PC-3 (cell line): ENCODE measurements around the gene UMODL1. TPM values are rescaled to one million over a fixed set of nuclear protein-coding genes. Genes with fewer than 3 reads are reported as not detected.
A peak's percentile ranks its signal among the peaks of the same experiment; 100 is the strongest.

Source experiments
- ATAC-seq: fragments of 200-7000 bp; cut with Tn5 transposase; 2 replicates; pipeline ENCODE4 v1.9.1; 2020; ENCODE audit warnings: mild to moderate bottlenecking, moderate library complexity
- BruUV-seq: library from RNA; stranded (reverse); fragments of 400-500 nt; replicated peaks from 2 replicates; lab custom pipeline; 2021; lab: Mats Ljungman, UMichigan
- CTCF ChIA-PET: fragments of 300-600 bp; sonication (Branson Sonifier 250); formaldehyde crosslinking; loops from one replicate; lab custom pipeline; 2022; ENCODE audit warnings: antibody characterized with exemption; lab: Charles Lee
- POLR2A ChIA-PET: fragments of 300-600 bp; sonication (Branson Sonifier 250); formaldehyde crosslinking; loops from one replicate; lab custom pipeline; 2022; ENCODE audit warnings: antibody characterized with exemption; ENCODE audit not compliant: unreplicated experiment; lab: Charles Lee
- DNase-seq: peaks from one replicate; pipeline ENCODE4 v3.0.0-alpha.2; 2015
- H2AFZ ChIP-seq: fragments of 300-600 bp; sonication (generic); 2 replicates; pipeline ENCODE4 v1.6.0; 2016; ENCODE audit warnings: antibody characterized with exemption, low read length
- H3F3A ChIP-seq: fragments of 300-600 bp; sonication (generic); one replicate; pipeline ENCODE4 v1.6.0; 2017; ENCODE audit warnings: antibody characterized with exemption, low read length, control low read depth, mild to moderate bottlenecking; ENCODE audit not compliant: unreplicated experiment
- H3K27ac ChIP-seq: fragments of 300-600 bp; sonication (generic); 2 replicates; pipeline ENCODE4 v1.5.1; 2016; ENCODE audit warnings: mild to moderate bottlenecking, low read length
- H3K27me3 ChIP-seq: fragments of 300-600 bp; sonication (generic); 2 replicates; pipeline ENCODE4 v1.6.1; 2016; ENCODE audit warnings: low read length, mixed read lengths
- H3K36me3 ChIP-seq: fragments of 300-600 bp; sonication (generic); 2 replicates; pipeline ENCODE4 v1.6.1; 2016; ENCODE audit warnings: low read depth, mixed run types, low read length, mixed read lengths
- H3K4me1 ChIP-seq: fragments of 300-600 bp; sonication (generic); 2 replicates; pipeline ENCODE4 v1.5.1; 2016; ENCODE audit warnings: low read length; ENCODE audit not compliant: insufficient read depth
- H3K4me2 ChIP-seq: fragments of 300-600 bp; sonication (generic); 2 replicates; pipeline ENCODE4 v1.6.0; 2016; ENCODE audit warnings: low read length
- H3K4me3 ChIP-seq: fragments of 300-600 bp; sonication (generic); 2 replicates; pipeline ENCODE4 v1.5.1; 2016; ENCODE audit warnings: mild to moderate bottlenecking, low read length, mixed read lengths
- H3K79me2 ChIP-seq: fragments of 300-600 bp; sonication (generic); 2 replicates; pipeline ENCODE4 v1.6.1; 2017; ENCODE audit warnings: low read length, mixed read lengths
- H3K9ac ChIP-seq: fragments of 300-600 bp; sonication (generic); 2 replicates; pipeline ENCODE4 v1.6.0; 2016; ENCODE audit warnings: mild to moderate bottlenecking, low read length
- H3K9me2 ChIP-seq: fragments of 300-600 bp; sonication (generic); replicated peaks from 2 replicates; pipeline ENCODE4 v1.6.1; 2016; ENCODE audit warnings: mixed run types, low read length, mixed read lengths
- H3K9me3 ChIP-seq: fragments of 300-600 bp; sonication (generic); 2 replicates; pipeline ENCODE4 v1.6.1; 2016; ENCODE audit warnings: low read length, mixed read lengths
- H4K20me1 ChIP-seq: fragments of 300-600 bp; sonication (generic); 2 replicates; pipeline ENCODE4 v1.6.1; 2016; ENCODE audit warnings: low read length, mixed read lengths
- EZH2 ChIP-seq: fragments of 300-600 bp; sonication (generic); IDR thresholded peaks from one replicate; pipeline ENCODE4 v1.6.1; 2017; ENCODE audit warnings: antibody characterized with exemption, mild to moderate bottlenecking, low read length; ENCODE audit not compliant: unreplicated experiment
- EZH2phosphoT487 ChIP-seq: fragments of 300-600 bp; sonication (generic); IDR thresholded peaks from 2 replicates; pipeline ENCODE4 v1.6.1; 2018; ENCODE audit warnings: mild to moderate bottlenecking, antibody characterized with exemption, low read length, borderline replicate concordance
- intact Hi-C: fragments of 100-400 bp; cut with micrococcal nuclease; formaldehyde crosslinking; loops from 2 replicates; pipeline ENCODE4 v1.9.0; 2023
- total RNA-seq: library from RNA; depleted of rRNA; stranded (reverse); fragments of >200 nt; gene quantifications from 2 replicates; pipeline ENCODE4 v1.2.3, GENCODE V29; 2014
- TF ChIP-seq, protein P1 (sequence below): fragments of 300-600 bp; sonication (generic); conservative IDR thresholded peaks from 2 replicates; pipeline ENCODE4 v1.5.1; 2017; ENCODE audit warnings: antibody characterized with exemption, low read depth, mild to moderate bottlenecking, low read length

The UMODL1 gene
- total RNA-seq, 1 experiment from 2014 or later = not detected

DNA sequence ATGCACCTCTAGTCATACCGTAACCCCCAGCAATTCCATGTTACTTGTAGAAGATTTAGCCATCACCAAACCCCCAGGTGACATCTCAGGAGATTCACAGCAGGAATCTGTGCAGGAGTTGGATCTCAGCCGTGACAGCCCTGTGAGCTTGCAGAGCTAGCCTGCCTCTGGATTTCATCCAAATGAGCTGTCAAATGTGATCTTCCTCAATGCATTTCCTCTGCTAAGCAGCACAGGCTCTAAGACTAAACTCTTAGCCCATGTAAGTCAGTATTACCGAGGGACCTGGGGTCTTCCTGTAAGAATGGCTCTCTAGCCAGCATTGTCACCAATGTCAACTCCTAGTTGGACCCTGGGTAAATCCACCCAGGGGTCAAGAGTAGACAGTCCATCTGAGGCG lies 41.7 kb downstream of the UMODL1 start:
- peaks cover 23% of the 10 kb centered on the region for H3K4me1 ChIP-seq
- H3K4me3 ChIP-seq = no peak overlapping the region
- TF ChIP-seq, protein P1, sequence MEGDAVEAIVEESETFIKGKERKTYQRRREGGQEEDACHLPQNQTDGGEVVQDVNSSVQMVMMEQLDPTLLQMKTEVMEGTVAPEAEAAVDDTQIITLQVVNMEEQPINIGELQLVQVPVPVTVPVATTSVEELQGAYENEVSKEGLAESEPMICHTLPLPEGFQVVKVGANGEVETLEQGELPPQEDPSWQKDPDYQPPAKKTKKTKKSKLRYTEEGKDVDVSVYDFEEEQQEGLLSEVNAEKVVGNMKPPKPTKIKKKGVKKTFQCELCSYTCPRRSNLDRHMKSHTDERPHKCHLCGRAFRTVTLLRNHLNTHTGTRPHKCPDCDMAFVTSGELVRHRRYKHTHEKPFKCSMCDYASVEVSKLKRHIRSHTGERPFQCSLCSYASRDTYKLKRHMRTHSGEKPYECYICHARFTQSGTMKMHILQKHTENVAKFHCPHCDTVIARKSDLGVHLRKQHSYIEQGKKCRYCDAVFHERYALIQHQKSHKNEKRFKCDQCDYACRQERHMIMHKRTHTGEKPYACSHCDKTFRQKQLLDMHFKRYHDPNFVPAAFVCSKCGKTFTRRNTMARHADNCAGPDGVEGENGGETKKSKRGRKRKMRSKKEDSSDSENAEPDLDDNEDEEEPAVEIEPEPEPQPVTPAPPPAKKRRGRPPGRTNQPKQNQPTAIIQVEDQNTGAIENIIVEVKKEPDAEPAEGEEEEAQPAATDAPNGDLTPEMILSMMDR = no peak
- TF ChIP-seq EZH2phosphoT487 (no peak), EZH2 (no peak)
- no peaks in the 10 kb centered on the region for H3K9me2 ChIP-seq
- no peaks in the 10 kb centered on the region for H3K27me3 ChIP-seq
- BruUV-seq = no TSS peak
- H3K27ac ChIP-seq = no peak overlapping the region
- H4K20me1 ChIP-seq = no peaks in the 10 kb centered on the region
- no peaks in the 10 kb centered on the region for H3K9me3 ChIP-seq
- no peak overlapping the region for H2AFZ ChIP-seq
- no peak overlapping the region for H3K9ac ChIP-seq
- no peaks in the 10 kb centered on the region for H3K79me2 ChIP-seq
- intact Hi-C loops = no loop called here
- no peaks in the 10 kb centered on the region for H3K36me3 ChIP-seq
- DNase-seq = peak; percentile 53
- H3F3A ChIP-seq = no peaks in the 10 kb centered on the region
- POLR2A ChIA-PET = interaction anchor here (0.5 kb wide), 1 partner anchor 327 kb away, joined by 3 read pairs; no protein-coding TSS in a partner anchor
- no peak for ATAC-seq
- CTCF ChIA-PET = interaction anchor here (0.5 kb wide), 1 partner anchor 250 kb away, joined by 3 read pairs; no protein-coding TSS in a partner anchor
- no peak overlapping the region for H3K4me2 ChIP-seq

DNA sequence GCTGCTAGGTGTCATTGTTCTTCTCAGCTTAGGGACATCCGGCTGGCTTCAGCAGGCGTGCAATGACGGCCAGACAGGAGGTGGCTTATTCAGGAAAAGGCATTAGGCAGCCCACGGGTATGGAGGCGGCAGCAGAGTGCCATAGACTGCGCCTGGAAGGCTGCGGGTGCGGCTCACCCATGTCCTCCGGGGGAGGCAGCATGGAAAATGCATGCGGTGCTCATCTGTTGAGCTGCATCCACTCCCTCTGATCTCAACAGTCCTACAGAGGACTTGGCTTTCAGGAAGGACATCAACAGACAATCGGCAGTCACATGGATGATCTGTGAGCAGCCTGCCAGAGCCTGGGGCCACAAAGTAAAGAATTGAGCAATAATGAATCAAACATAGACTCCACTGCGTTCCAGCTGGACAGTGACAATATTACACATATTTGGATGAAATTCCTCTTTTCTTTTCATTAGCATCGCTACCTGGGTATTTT lies 42.9 kb downstream of the UMODL1 start:
- TF ChIP-seq, protein P1 = peak; percentile 60
- TF ChIP-seq EZH2phosphoT487 = no peak
- TF ChIP-seq EZH2 = no peak
- H3K27me3 ChIP-seq = no peaks in the 10 kb centered on the region
- H3K4me1 ChIP-seq = peaks cover 29% of the 10 kb centered on the region
- DNase-seq (peak; percentile 82), ATAC-seq (peak; percentile 23)
- no peak overlapping the region for H3K4me3 ChIP-seq
- no peaks in the 10 kb centered on the region for H3K9me3 ChIP-seq
- no TSS peak for BruUV-seq
- H3K4me2 ChIP-seq = no peak overlapping the region
- no peak overlapping the region for H3K9ac ChIP-seq
- no peaks in the 10 kb centered on the region for H3K36me3 ChIP-seq
- no peak overlapping the region for H2AFZ ChIP-seq
- H3F3A ChIP-seq = no peaks in the 10 kb centered on the region
- H3K79me2 ChIP-seq = no peaks in the 10 kb centered on the region
- H4K20me1 ChIP-seq = no peaks in the 10 kb centered on the region
- POLR2A ChIA-PET = no interaction called here
- CTCF ChIA-PET = interaction anchor here (0.6 kb wide), 1 partner anchor 22 kb away, joined by 3 read pairs; no protein-coding TSS in a partner anchor
- H3K9me2 ChIP-seq = no peaks in the 10 kb centered on the region
- H3K27ac ChIP-seq = no peak overlapping the region
- intact Hi-C loops = no loop called here

DNA sequence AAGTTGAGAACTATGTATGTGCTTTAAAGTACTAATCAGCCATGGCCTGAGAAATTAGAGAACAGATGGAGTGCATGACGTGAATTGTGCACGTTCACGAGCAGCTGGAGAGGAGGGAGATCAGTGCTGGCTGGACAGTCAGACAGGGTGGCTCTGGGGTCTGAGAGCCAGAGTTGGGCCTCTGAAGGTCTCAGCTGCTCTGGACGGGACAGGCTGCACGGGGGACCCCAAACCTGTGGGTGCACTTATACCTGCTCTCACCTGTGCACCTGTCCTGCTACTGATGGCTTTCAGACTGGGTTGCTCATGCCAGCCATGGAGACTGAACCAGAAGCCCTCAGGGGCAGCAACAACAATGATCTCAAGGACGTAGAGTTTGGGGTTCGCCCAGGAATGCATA lies 43.5 kb downstream of the UMODL1 start:
- ATAC-seq = no peak
- Histone ChIP-seq H3K9me2 (no peaks in the 10 kb centered on the region), H2AFZ (no peak overlapping the region), H3K27ac (no peak overlapping the region), H3K36me3 (no peaks in the 10 kb centered on the region), H3F3A (no peaks in the 10 kb centered on the region), H3K4me3 (no peak overlapping the region), H3K9me3 (no peaks in the 10 kb centered on the region), H4K20me1 (no peaks in the 10 kb centered on the region), H3K9ac (no peak overlapping the region), H3K4me1 (peaks cover 36% of the 10 kb centered on the region), H3K4me2 (no peak overlapping the region), H3K79me2 (no peaks in the 10 kb centered on the region), H3K27me3 (no peaks in the 10 kb centered on the region)
- BruUV-seq = no TSS peak
- DNase-seq = no peak
- TF ChIP-seq, protein P1 = no peak
- no peak for TF ChIP-seq EZH2
- no peak for TF ChIP-seq EZH2phosphoT487
- ChIA-PET POLR2A (no interaction called here), CTCF (interaction anchor here (0.6 kb wide), 1 partner anchor 22 kb away, joined by 3 read pairs; no protein-coding TSS in a partner anchor)
- intact Hi-C loops = loop anchor here (5.0 kb wide), 1 partner anchor 502 kb away; no protein-coding TSS in a partner anchor
